ENCODE data around the gene PLEKHA3. TPM values are rescaled to one million over a fixed set of nuclear protein-coding genes. Genes with fewer than 3 reads are reported as not detected.

PLEKHA3 gene
- total and polyA plus RNA-seq, 2 experiments from 2014 or later, result 8.8 to 15.2 TPM

DNA sequence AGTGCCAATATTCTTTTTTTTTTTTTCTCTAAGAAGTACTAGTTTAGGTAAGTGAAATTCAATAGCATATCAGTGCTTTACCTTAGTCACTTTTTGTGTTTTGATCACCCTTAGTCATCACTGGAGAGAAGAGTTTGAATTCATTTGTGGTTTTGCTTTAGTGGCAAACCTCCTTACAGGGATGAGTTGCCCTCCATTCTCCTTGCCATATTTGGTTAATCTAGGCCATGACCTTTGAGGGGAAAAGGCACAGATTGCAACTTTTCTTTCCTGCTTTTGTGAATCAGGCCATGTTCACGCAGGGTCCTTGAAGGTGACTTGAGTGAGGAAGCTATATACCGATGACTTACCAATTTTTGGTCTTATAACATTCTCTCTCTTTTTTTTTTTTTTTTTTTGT is 34.4 kb downstream of the PLEKHA3 start:
- no peaks in the 10 kb centered on the region for H3K9me2 ChIP-seq (ENCODE audit: insufficient read depth)
- no peak overlapping the region for H3K27ac ChIP-seq (ENCODE audit: low read depth)
- no peaks in the 10 kb centered on the region for H3K36me3 Mint-ChIP-seq (ENCODE audit: low read depth)
- no peaks in the 10 kb centered on the region for H3K27me3 ChIP-seq (ENCODE audit: insufficient read depth)
- H3K4me2 ChIP-seq, result no peak overlapping the region
- DNase-seq (ENCODE audit: low spot score) (no peak), ATAC-seq (no peak)
- no peak overlapping the region for H3K4me3 Mint-ChIP-seq
- H3F3A ChIP-seq (replicated peaks; ENCODE audit: low read depth), result no peaks in the 10 kb centered on the region
- H3K27ac Mint-ChIP-seq, result no peak overlapping the region
- H2AFZ ChIP-seq, result no peak overlapping the region
- H3K9me3 Mint-ChIP-seq, result no peaks in the 10 kb centered on the region
- TF ChIP-seq JUNB (IDR thresholded peaks at IDR 0.05; ENCODE audit: unreplicated experiment) (no peak), CREB1 (CRISPR knock-in tag; IDR thresholded peaks at IDR 0.05; ENCODE audit: low read depth) (no peak), ZNF462 (CRISPR knock-in tag; IDR thresholded peaks at IDR 0.05) (no peak), STAT1 (IDR thresholded peaks at IDR 0.05; ENCODE audit: unreplicated experiment) (no peak), ZNF331 (CRISPR knock-in tag; IDR thresholded peaks at IDR 0.05; ENCODE audit: low read depth) (no peak), NANOG (IDR thresholded peaks at IDR 0.05; ENCODE audit: borderline replicate concordance) (no peak), EZH2phosphoT487 (IDR thresholded peaks at IDR 0.05; ENCODE audit: unreplicated experiment) (no peak), POLR2AphosphoS5 (IDR thresholded peaks at IDR 0.05; ENCODE audit: low read depth) (no peak), ZNF114 (CRISPR knock-in tag; IDR thresholded peaks at IDR 0.05) (no peak), CTCF (conservative IDR thresholded peaks at IDR 0.05; ENCODE audit: low read depth in 2 of 2) (no peak), EZH2 (IDR thresholded peaks at IDR 0.05; ENCODE audit: low read depth, unreplicated experiment) (no peak)
- TF ChIP-seq, protein P1, sequence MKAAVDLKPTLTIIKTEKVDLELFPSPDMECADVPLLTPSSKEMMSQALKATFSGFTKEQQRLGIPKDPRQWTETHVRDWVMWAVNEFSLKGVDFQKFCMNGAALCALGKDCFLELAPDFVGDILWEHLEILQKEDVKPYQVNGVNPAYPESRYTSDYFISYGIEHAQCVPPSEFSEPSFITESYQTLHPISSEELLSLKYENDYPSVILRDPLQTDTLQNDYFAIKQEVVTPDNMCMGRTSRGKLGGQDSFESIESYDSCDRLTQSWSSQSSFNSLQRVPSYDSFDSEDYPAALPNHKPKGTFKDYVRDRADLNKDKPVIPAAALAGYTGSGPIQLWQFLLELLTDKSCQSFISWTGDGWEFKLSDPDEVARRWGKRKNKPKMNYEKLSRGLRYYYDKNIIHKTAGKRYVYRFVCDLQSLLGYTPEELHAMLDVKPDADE (IDR thresholded peaks at IDR 0.05), result no peak
- TF ChIP-seq, protein P2, sequence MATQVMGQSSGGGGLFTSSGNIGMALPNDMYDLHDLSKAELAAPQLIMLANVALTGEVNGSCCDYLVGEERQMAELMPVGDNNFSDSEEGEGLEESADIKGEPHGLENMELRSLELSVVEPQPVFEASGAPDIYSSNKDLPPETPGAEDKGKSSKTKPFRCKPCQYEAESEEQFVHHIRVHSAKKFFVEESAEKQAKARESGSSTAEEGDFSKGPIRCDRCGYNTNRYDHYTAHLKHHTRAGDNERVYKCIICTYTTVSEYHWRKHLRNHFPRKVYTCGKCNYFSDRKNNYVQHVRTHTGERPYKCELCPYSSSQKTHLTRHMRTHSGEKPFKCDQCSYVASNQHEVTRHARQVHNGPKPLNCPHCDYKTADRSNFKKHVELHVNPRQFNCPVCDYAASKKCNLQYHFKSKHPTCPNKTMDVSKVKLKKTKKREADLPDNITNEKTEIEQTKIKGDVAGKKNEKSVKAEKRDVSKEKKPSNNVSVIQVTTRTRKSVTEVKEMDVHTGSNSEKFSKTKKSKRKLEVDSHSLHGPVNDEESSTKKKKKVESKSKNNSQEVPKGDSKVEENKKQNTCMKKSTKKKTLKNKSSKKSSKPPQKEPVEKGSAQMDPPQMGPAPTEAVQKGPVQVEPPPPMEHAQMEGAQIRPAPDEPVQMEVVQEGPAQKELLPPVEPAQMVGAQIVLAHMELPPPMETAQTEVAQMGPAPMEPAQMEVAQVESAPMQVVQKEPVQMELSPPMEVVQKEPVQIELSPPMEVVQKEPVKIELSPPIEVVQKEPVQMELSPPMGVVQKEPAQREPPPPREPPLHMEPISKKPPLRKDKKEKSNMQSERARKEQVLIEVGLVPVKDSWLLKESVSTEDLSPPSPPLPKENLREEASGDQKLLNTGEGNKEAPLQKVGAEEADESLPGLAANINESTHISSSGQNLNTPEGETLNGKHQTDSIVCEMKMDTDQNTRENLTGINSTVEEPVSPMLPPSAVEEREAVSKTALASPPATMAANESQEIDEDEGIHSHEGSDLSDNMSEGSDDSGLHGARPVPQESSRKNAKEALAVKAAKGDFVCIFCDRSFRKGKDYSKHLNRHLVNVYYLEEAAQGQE (IDR thresholded peaks at IDR 0.05; ENCODE audit: unreplicated experiment), result no peak
- H3K36me3 ChIP-seq (ENCODE audit: insufficient read depth), result no peaks in the 10 kb centered on the region
- no peaks in the 10 kb centered on the region for H3K4me1 Mint-ChIP-seq
- H3K4me3 ChIP-seq, result no peak overlapping the region
- H3K27me3 Mint-ChIP-seq (ENCODE audit: insufficient read depth, low read depth, poor library complexity), result peaks cover 3% of the 10 kb centered on the region
- H4K20me1 ChIP-seq (replicated peaks; ENCODE audit: insufficient read depth), result peaks cover 5% of the 10 kb centered on the region; the same call in 1 of the 2 replicates
- no peaks in the 10 kb centered on the region for H3K79me2 ChIP-seq (replicated peaks; ENCODE audit: insufficient read depth)
- H3K4me1 ChIP-seq (ENCODE audit: insufficient read depth), result no peaks in the 10 kb centered on the region

Measured in GM23338 (cell line).